ENCODE data around the gene SMTNL2.

SMTNL2 gene

GRCh38 chr17:4538236-4539002 lies 45.9 kb upstream of the SMTNL2 start:
- Histone ChIP-seq H3K27me3 (ENCODE audit: insufficient read depth, low read length) (no peaks in the 10 kb centered on the region), H4K20me1 (ENCODE audit: insufficient read depth, low read length) (no peaks in the 10 kb centered on the region), H3K9me2 (ENCODE audit: low read depth, low read length) (no peaks in the 10 kb centered on the region), H3K4me2 (ENCODE audit: low read length) (no peak overlapping the region), H2AFZ (ENCODE audit: low read length) (no peak overlapping the region), H3K9me3 (ENCODE audit: low read length) (no peaks in the 10 kb centered on the region), H3K4me1 (ENCODE audit: insufficient read depth, low read length, severe bottlenecking) (no peaks in the 10 kb centered on the region), H3K79me2 (ENCODE audit: insufficient read depth, low read length) (no peaks in the 10 kb centered on the region), H3K36me3 (ENCODE audit: insufficient read depth, low read length) (peaks cover 64% of the 10 kb centered on the region), H3K9ac (ENCODE audit: low read length) (no peak overlapping the region), H3K27ac (ENCODE audit: low read depth, low read length, poor library complexity, severe bottlenecking) (no peak overlapping the region), H3K4me3 (ENCODE audit: low read depth, low read length, poor library complexity, severe bottlenecking) (no peak overlapping the region), H3F3A (ENCODE audit: insufficient read depth, low read length) (no peaks in the 10 kb centered on the region)
- TF ChIP-seq EZH2 (IDR thresholded peaks at IDR 0.05; ENCODE audit: borderline replicate concordance, low read length) (no peak), CTCF (IDR thresholded peaks at IDR 0.05; ENCODE audit: low read length) (no peak)

- Histone ChIP-seq H3K4me3 (ENCODE audit: low read depth, low read length, poor library complexity, severe bottlenecking) (no peak overlapping the region), H3F3A (ENCODE audit: insufficient read depth, low read length) (no peaks in the 10 kb centered on the region), H3K9me3 (ENCODE audit: low read length) (no peaks in the 10 kb centered on the region), H3K79me2 (ENCODE audit: insufficient read depth, low read length) (no peaks in the 10 kb centered on the region), H3K27ac (ENCODE audit: low read depth, low read length, poor library complexity, severe bottlenecking) (no peak overlapping the region), H3K9me2 (ENCODE audit: low read depth, low read length) (no peaks in the 10 kb centered on the region), H3K4me1 (ENCODE audit: insufficient read depth, low read length, severe bottlenecking) (no peaks in the 10 kb centered on the region), H3K4me2 (ENCODE audit: low read length) (no peak overlapping the region), H3K27me3 (ENCODE audit: insufficient read depth, low read length) (no peaks in the 10 kb centered on the region), H4K20me1 (ENCODE audit: insufficient read depth, low read length) (no peaks in the 10 kb centered on the region), H3K36me3 (ENCODE audit: insufficient read depth, low read length) (peaks cover 70% of the 10 kb centered on the region), H2AFZ (ENCODE audit: low read length) (no peak overlapping the region), H3K9ac (ENCODE audit: low read length) (no peak overlapping the region)
- TF ChIP-seq EZH2 (IDR thresholded peaks at IDR 0.05; ENCODE audit: borderline replicate concordance, low read length) (no peak), CTCF (IDR thresholded peaks at IDR 0.05; ENCODE audit: low read length) (no peak)
These were observed 45.3 kb upstream of the SMTNL2 start for GRCh38 chr17:4539025-4539424.

- Histone ChIP-seq H3K9me2 (ENCODE audit: low read depth, low read length) (no peaks in the 10 kb centered on the region), H3K9ac (ENCODE audit: low read length) (no peak overlapping the region), H3K4me3 (ENCODE audit: low read depth, low read length, poor library complexity, severe bottlenecking) (no peak overlapping the region), H3F3A (ENCODE audit: insufficient read depth, low read length) (no peaks in the 10 kb centered on the region), H2AFZ (ENCODE audit: low read length) (no peak overlapping the region), H3K4me1 (ENCODE audit: insufficient read depth, low read length, severe bottlenecking) (no peaks in the 10 kb centered on the region), H3K27me3 (ENCODE audit: insufficient read depth, low read length) (no peaks in the 10 kb centered on the region), H3K9me3 (ENCODE audit: low read length) (no peaks in the 10 kb centered on the region), H3K79me2 (ENCODE audit: insufficient read depth, low read length) (no peaks in the 10 kb centered on the region), H3K27ac (ENCODE audit: low read depth, low read length, poor library complexity, severe bottlenecking) (no peak overlapping the region), H3K36me3 (ENCODE audit: insufficient read depth, low read length) (peaks cover 77% of the 10 kb centered on the region), H4K20me1 (ENCODE audit: insufficient read depth, low read length) (no peaks in the 10 kb centered on the region), H3K4me2 (ENCODE audit: low read length) (no peak overlapping the region)
- no peak for TF ChIP-seq EZH2 (IDR thresholded peaks at IDR 0.05; ENCODE audit: borderline replicate concordance, low read length)
- no peak for TF ChIP-seq CTCF (IDR thresholded peaks at IDR 0.05; ENCODE audit: low read length)
These were observed 44.6 kb upstream of the SMTNL2 start for GRCh38 chr17:4539576-4540223.

Data from OCI-LY1 (cell line).